ENCODE results near the gene AGAP1.
A peak's percentile ranks its signal among the peaks of the same experiment; 100 is the strongest.
"Not testable (repeated sequence)": the region's sequence is repeated elsewhere in the genome, so short reads cannot be mapped to it uniquely, and the experiment has no call there.

AGAP1 gene

GRCh38 chr2:235754357-235755207 is 260.7 kb downstream of the AGAP1 start:
- peak in 1 of 51 donors; percentile 38 for DNase-seq

- DNase-seq: no peak
These were observed 262.6 kb downstream of the AGAP1 start for GRCh38 chr2:235756491-235756890.

- DNase-seq: no peak
These were observed 263.4 kb downstream of the AGAP1 start for GRCh38 chr2:235757212-235757611.

GRCh38 chr2:235757640-235758039 is 263.8 kb downstream of the AGAP1 start:
- DNase-seq: no peak

- no peak for DNase-seq
These were observed 269.2 kb downstream of the AGAP1 start for GRCh38 chr2:235762832-235763598.

- no peak for DNase-seq
These were observed 270.0 kb downstream of the AGAP1 start for GRCh38 chr2:235763816-235764215.

- not testable (repeated sequence) for DNase-seq
These were observed 270.6 kb downstream of the AGAP1 start for GRCh38 chr2:235764478-235764877.

GRCh38 chr2:235765181-235765820 is 271.5 kb downstream of the AGAP1 start:
- DNase-seq: peak in 11 of 51 donors; percentile 12 to 71 (median 29)

- peak in 27 of 51 donors; percentile 6 to 86 (median 52) for DNase-seq
These were observed 272.4 kb downstream of the AGAP1 start for GRCh38 chr2:235766278-235766677.

GRCh38 chr2:235768606-235769005 is 274.8 kb downstream of the AGAP1 start:
- no peak for DNase-seq

- DNase-seq: peak in 1 of 51 donors; percentile 6
These were observed 275.2 kb downstream of the AGAP1 start for GRCh38 chr2:235769046-235769445.

GRCh38 chr2:235770909-235771820 is 277.3 kb downstream of the AGAP1 start:
- peak in 1 of 51 donors; percentile 20 for DNase-seq

GRCh38 chr2:235773188-235773928 is 279.5 kb downstream of the AGAP1 start:
- DNase-seq: no peak

GRCh38 chr2:235774153-235774870 is 280.5 kb downstream of the AGAP1 start:
- no peak for DNase-seq

- no peak for DNase-seq
These were observed 282.7 kb downstream of the AGAP1 start for GRCh38 chr2:235776531-235776930.

- DNase-seq: peak in 38 of 51 donors; percentile 5 to 78 (median 52)
These were observed 285.6 kb downstream of the AGAP1 start for GRCh38 chr2:235779444-235779896.

- DNase-seq: no peak
These were observed 286.6 kb downstream of the AGAP1 start for GRCh38 chr2:235780401-235780800.

GRCh38 chr2:235781775-235782174 is 287.9 kb downstream of the AGAP1 start:
- DNase-seq: no peak

- DNase-seq: no peak
These were observed 290.9 kb downstream of the AGAP1 start for GRCh38 chr2:235784788-235785187.

All from hypothalamus (tissue), 51 donors.